ENCODE results near the gene DNAJC17.

Gene DNAJC17

GRCh38 chr15:40731034-40731433 is 76.2 kb downstream of the DNAJC17 start:
- no peak for FAIRE-seq

GRCh38 chr15:40723919-40724318 is 83.4 kb downstream of the DNAJC17 start:
- no peak for FAIRE-seq

GRCh38 chr15:40722934-40723333 is 84.3 kb downstream of the DNAJC17 start:
- FAIRE-seq, result no peak

GRCh38 chr15:40722354-40722753 is 84.9 kb downstream of the DNAJC17 start:
- FAIRE-seq, result no peak

- FAIRE-seq, result no peak
These were observed 85.6 kb downstream of the DNAJC17 start for GRCh38 chr15:40721701-40722100.

- no peak for FAIRE-seq
These were observed 91.1 kb downstream of the DNAJC17 start for GRCh38 chr15:40716165-40716564.
